ENCODE data around the gene COX7B.
A peak's percentile ranks its signal among the peaks of the same experiment; 100 is the strongest.
"Not testable (repeated sequence)": the region's sequence is repeated elsewhere in the genome, so short reads cannot be mapped to it uniquely, and the experiment has no call there.

COX7B gene, protein sequence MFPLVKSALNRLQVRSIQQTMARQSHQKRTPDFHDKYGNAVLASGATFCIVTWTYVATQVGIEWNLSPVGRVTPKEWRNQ

DNA sequence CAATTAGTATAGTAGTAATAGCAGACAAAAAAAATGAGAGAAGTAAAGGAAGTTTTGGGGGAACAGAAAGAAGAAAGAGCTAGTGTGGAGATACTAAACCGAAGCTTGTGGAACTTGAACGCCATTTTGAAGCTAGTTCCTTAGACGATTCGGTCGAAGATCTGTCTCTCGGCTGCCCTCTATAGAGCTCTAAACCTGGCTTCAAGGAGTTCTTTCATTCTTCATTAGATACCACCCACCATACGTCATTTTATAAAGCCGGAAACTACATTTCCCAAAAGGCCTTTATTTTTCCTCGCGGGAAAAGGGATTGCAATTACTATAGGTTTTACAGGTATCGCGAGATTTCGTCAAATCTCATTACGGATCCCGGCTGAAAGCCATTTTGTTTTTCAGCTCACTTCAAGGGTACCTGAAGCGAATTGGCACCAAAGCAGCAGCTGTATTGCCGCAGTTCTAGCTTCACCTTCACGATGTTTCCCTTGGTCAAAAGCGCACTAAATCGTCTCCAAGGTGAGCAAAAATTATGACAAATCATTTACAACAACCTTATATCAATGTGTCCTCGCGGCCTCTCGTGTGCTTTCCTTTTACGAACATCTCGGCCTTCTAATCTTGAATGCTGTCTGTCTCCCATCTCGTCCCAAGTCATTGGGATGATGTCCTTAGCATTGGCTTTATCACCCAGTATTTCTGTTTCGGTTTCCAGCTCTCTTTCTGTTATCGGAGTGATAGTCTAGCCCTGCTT, at the start of gene COX7B:
TSS of gene COX7B (plus strand) at position 388 of the 748 bp plus-strand sequence. CDS start at position 474, 86 bp downstream.
- DNase-seq (ENCODE audit: low read depth, low spot score): peak; percentile 88

- DNase-seq (ENCODE audit: low read depth, low spot score): no peak
Observed at GRCh38 chrX:77875372-77875771, 23.9 kb upstream of the COX7B start.

GRCh38 chrX:77881418-77881817, 17.9 kb upstream of the COX7B start:
- DNase-seq (ENCODE audit: low read depth, low spot score): not testable (repeated sequence)

DNA sequence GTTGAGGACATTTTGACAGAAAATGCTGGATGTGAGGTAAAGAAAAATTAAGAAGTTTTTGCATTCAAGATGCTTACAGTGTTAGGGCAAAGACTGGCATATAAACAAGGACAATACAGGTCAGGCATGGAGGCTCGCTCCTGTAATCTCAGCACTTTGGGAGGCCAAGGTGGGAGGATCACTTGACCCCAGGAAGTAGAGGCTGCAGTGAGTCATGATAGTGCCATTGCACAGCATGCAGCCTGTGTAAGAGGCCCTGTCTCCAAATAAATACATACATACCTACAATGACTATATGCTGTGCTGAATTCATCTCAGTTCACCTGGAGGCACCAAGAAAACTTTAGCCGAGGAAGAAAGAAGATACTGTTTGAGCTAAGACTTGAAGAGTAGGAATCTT, 6.4 kb upstream of the COX7B start:
- no peak for DNase-seq (ENCODE audit: low read depth, low spot score)

GRCh38 chrX:77893713-77894112, 5.6 kb upstream of the COX7B start:
- DNase-seq (ENCODE audit: low read depth, low spot score): no peak

GRCh38 chrX:77894921-77895886, 4.1 kb upstream of the COX7B start, which contains the start of gene MAGT1:
Gene MAGT1 (minus strand): TSS chrX:77895435. CDS start chrX:77895410, 25 bp downstream.
- peak; percentile 90 for DNase-seq (ENCODE audit: low read depth, low spot score)

DNA sequence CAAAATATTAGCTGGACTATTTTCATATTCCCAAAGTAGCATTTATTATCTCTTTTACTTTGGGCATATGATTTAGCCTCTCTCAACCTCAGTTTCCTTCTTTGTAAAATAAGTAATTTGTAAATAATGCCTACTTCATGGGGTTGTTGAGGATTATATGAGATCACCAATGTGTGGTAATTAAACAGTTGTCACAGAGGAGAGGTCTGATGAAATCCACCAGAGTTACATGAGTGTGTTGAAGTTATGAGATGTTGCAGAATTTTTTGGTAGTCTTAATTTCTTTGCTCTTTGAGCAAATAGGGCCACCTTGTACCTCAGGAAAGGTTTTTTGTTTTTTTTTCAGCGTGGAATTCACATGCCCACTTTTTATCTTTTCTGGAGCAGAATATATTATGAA, 1.4 kb downstream of the COX7B start:
- DNase-seq (ENCODE audit: low read depth, low spot score): no peak

- DNase-seq (ENCODE audit: low read depth, low spot score): no peak
Observed at GRCh38 chrX:77901506-77901905, 2.2 kb downstream of the COX7B start.

DNA sequence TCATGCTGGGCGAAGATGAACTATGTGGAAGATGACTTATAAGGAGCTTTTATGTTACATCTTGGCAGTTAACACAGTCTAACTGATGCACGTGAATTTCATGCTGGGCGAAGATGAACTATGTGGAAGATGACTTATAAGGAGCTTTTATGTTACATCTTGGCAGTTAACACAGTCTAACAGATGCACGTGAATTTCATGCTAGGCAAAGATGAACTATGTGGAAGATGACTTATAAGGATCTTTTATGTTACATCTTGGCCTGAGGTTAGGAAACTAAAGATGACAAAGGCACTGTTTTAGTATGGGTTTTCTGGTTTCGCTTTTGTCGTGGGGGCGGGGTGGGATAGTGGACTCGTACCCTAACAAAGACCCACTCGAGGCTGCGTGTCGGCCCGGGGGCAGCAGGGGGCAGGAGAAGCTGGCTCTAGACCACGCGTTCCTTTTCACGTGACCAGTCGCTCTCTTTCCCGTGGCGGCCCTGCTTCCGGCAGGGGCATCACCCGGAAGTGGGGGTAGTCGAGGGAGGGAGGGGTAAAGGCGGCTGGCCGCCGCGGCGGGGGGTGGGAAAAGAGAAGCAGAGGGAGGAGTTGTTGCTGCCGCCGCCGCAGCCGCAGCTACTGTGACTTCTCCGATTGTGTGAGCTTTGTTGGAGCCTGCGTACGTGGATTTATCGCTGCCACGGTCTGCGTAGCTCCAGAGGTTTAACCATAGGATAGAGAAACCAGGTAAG, 11.0 kb downstream of the COX7B start, which contains the start of gene ATP7A:
TSS of gene ATP7A (plus strand) at position 586 of the 733 bp plus-strand sequence. CDS start 60,949 bp downstream, outside the sequence.
- peak; percentile 52 for DNase-seq (ENCODE audit: low read depth, low spot score)

DNA sequence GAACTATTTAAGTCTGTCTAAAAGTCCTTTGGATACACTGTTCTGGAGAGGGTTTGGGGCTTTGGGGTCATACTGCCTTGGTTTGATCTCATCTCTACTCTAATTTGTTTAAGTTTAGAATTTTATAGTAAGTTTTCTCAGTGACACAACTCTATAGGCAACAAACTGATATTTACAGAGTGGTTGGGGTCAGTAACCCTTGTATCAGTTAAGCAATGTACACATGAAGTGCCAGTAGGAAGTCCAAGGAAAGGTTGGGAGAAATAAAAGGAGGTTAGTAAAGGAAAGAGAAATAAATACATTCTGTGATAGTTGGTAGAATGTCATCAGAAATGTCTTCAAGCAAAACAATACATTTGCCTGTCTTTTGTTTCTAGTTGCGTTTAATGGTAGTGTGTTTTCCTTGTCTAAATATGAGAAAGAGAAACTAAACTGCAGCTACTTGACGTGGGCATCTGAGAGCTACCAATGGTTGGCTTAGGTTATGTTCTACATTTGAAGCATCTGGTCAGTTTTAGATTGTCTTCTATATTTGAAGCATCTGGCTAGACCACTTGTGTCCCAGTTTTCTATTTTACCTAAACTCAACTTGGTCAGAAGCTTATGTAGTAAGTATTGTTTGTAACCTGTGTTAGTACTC, 18.1 kb downstream of the COX7B start:
- DNase-seq (ENCODE audit: low read depth, low spot score): no peak

- DNase-seq (ENCODE audit: low read depth, low spot score): no peak
Observed at GRCh38 chrX:77918568-77918967, 19.3 kb downstream of the COX7B start.

DNA sequence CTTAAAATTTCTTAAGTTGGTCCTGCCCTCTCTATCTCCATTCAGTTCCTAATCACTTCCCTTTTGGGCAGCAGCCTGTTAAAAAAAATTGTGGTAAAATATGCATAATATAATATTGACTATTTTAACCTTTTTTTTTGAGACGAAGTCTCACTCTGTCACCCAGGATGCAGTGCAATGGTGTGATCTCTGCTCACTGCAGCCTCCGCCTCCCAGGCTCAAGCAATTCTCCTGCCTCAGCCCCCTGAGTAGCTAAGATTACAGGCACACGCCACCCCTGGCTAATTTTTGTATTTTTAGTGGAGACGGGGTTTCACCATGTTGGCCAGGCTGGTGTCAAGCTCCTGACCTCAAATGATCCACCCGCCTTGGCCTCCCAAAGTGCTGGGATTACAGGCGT, 20.1 kb downstream of the COX7B start:
- DNase-seq (ENCODE audit: low read depth, low spot score): not testable (repeated sequence)

DNA sequence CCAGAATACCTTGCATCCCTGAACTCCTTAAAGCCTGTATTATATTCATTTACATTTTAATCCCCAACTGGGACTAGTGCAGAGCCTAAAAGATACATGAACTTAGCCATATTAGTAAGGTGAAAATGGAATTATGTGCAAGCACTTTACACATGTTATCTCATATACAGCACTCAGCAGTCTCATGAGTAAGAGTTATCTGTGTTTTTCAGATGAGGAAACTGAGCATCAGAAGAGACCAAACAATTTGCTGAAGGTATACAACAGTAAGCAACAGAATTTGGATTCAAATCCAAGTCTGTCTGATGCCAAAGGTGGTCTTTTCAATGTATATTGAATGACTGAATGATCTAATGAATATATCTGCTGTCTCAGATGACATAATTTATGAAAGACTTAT, 23.5 kb downstream of the COX7B start:
- no peak for DNase-seq (ENCODE audit: low read depth, low spot score)

DNA sequence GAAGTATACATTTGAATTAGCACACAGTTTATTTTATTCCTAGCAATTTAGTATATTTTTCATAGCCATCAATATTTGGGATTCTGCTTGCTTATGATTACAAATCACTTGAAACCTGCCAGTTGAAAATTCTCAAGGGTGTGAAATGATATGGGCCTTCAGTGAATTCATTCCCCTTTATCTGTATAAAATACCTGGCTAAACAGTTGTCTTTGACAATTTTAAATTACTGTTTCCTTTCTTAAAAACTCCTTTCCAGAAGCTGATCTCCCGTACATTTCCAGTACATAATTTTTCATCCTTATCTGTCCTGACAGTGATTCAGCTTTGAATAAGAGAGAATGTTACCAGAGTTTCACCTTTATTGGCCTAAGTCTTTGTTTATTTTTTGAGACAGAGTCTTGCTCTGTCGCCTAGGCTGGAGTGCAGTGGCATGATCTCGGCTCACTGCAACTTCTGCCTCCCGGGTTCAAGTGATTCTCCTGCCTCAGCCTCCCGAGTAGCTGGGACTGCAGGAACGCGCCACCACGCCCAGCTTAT, 25.1 kb downstream of the COX7B start:
- no peak for DNase-seq (ENCODE audit: low read depth, low spot score)

DNA sequence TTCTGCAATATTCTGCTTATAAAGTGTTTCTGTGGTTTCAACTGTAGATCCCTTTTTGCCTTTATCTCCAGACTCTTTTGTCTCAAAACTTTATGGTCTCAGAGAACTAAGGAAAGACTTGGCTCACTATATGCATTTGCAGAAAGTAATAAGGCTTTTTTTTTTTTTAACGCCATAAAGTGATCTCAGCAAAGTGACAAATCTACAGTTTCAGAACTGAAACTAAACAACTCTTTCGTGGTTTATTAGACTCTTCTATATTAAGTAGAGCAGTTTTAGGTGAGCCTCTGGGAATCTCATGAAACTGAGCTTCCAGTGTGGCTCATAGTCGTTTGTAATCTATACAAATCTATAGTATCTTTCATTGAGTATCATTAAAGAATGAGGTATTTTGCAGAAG, 26.5 kb downstream of the COX7B start:
- no peak for DNase-seq (ENCODE audit: low read depth, low spot score)

DNA sequence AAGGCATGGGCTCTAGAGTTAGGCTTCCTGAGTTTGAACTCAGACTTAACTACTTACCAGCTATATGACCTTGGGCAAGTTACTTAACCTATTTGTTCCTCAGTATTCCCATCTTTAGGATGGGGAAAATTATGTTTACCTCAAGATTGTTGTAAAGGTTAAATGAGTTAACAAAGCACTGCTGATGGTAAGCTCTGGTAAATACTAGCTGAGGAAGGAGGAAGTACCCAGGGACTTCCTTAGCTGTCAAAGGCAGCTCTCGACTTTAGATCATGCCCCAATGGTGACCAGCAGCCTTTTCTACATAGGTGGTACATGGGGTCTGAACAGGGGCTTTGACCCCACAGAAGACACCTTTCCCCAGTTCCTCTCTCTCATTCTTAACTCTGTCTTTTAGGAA, 31.3 kb downstream of the COX7B start:
- no peak for DNase-seq (ENCODE audit: low read depth, low spot score)

- DNase-seq (ENCODE audit: low read depth, low spot score): no peak
Observed at GRCh38 chrX:77935886-77936285, 36.6 kb downstream of the COX7B start.

- no peak for DNase-seq (ENCODE audit: low read depth, low spot score)
Observed at GRCh38 chrX:77936299-77936698, 37.0 kb downstream of the COX7B start.

GRCh38 chrX:77937291-77937690, 38.0 kb downstream of the COX7B start:
- no peak for DNase-seq (ENCODE audit: low read depth, low spot score)

- DNase-seq (ENCODE audit: low read depth, low spot score): no peak
Observed at GRCh38 chrX:77938083-77938680, 38.9 kb downstream of the COX7B start.

All from brain pericyte (primary cell).